CD4-positive, alpha-beta T cell treated with Interferon alpha-2 for 1 hour (primary cell): ENCODE measurements around the gene CDHR2.

Experiments used
- DNase-seq, 2 donors: peaks; one replicate each; pipeline ENCODE4 v3.0.0-alpha.2; 2020 to 2022

CDHR2 gene

DNA sequence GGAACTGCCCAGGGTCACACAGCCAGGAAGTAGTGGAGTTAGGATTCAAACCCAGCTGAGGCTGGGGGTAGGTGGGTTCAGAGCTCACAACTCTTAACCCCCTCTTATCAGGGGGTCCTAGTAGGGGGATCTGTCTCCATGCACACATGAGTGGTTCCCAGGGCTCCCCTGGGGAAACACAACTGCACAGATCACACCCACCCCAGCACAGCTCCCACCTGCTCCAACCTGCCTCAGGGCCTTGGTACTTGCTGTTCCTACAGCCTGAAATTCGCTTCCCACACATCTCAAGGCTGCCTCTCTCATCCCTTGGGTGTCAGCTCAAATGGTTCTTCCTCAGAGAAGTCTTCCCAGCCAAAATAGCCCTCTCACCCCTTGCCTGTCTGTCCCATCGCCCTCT is 76.4 kb downstream of the CDHR2 start:
- DNase-seq = no peak

DNA sequence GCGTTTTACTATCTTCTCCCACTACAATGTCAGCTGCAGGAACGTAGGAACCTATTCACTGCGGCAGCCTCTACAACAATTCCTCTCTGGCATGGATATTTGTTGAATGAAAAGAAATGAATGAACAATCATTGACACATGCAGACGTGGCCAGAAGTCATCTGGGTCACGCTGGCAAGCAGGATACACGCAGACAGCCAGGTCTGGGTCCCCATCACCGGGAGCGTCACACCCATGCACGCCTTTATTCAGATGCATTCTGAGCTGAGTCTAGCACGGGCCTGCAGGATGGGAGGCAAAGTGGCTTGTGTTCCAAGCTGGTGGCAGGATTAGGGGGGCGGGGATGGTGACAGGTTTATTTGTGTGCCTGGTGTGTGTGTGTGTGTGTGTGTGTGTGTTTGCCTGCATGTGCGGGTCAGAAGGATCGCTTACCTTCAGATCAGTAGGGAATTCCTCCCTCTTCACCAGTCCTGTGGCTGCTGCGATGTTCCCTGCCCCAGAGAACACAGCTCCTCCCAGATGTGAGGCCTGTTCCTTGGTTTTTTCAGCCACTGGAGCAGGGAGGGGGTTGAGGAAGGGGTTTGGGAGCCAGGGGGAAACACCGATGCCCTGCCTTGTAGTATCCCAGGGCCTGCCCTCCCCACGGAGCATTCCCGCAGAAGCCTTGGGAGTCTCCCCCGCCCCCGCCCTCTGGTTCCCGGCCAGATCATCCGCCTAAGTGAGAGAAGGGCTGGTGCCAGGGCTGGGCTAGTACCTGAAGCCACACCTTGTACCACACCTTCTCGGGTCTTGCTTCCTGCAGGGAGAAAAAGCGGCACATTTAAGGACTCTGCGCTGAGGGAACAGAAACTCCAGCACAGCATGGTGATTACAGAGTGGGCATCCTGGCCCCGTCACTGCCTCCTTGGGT is 77.1 kb downstream of the CDHR2 start:
- no peak for DNase-seq

DNA sequence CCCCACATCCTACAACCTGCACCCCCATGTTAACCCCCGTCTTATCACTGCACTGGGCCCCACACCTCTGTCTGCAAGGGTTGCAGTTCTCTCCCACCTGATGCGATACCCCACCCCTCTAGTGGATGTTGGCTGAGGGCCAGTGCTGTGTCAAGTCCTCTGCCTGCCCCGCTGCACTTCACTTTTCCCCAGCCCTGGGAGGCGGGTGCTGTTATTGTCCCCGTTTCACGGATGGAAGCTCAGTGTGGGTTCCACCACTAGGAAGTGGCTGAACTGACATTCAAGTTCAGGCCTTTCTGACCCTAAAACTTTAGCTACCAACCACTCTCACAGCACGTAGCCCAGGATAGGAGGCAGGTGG is 77.7 kb downstream of the CDHR2 start:
- no peak for DNase-seq

DNA sequence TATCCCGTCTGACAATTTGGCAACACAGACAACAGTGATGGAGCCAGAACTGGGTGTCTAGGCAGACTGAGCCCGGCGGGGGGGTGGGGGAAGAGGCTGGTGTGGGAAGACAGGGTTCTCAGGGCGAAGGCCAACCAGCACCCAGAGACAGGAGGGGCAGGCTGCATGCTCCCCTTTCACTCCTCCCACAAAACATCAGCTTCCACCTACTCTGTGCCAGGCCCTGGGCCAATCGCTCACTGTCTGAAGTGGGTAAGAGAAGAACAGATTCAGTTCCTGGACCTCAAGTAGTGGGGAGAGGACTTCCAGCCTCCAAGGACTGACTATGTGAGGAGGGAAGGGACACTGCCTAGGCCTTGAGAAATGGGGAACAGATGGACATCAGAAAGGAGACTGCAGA is 78.4 kb downstream of the CDHR2 start:
- DNase-seq = no peak

DNA sequence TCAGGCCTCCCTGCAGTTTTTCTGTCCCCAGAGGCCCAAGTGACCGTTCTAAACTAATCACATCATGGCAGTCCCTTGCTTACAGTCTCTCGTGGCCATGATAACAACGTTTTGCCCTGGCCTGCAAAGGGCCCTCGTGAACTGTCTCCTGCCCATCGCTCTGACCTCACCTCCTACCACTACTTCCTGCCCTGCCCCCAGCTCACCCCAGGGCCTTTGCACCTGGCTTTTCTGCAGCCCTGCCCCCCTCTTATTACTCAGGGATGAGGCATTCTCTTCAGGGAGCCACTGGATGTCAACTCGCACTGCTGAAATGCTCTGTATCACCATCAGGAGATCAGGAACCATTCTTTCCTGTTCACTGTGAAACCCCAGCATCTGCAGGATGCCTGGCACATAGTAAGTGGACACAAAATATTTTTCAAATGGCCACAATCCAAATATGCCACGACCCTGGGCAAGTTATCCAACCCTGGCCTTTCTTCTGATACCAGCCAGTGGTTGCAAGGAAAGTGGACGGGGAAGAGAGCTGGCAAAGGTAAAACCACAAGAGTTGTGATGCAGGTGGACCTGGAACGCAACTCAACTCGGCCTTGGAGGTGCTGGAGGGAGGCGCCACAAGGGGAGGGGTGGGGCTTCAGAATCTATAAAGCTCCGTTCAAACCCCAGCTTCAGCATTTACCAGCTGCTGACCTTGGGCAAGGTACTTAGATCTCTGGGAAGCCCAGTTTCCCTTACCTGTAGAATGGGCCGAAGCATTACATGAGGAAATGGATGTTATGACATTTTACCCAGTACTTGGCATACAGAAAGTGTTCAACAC is 79.5 kb downstream of the CDHR2 start:
- no peak for DNase-seq

DNA sequence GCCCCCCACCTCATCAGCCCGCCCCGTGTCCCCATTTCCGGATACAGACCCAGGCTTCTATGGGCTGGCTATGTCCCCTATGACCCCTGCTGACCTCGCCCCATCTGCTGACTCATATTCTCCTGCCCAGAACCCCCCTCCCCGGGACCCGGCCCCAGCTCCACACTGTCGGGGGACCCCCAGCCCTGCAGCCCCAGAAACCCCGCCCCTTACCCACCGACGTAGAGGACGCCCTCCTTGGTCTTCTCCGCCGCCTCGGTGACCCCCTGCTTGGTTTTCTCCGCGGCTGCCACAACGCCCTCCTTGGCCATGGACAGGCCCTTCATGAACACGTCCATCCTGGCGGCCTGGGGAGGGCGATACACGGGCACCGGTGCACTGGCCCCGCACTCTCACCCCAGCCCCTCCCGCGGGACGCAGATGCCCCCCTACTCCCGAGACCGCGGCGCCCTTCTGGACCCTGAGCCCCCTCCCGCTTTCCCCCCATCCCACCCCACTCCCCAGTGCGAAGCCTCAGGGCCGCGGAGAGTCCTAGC is 80.2 kb downstream of the CDHR2 start:
- no peak for DNase-seq

DNA sequence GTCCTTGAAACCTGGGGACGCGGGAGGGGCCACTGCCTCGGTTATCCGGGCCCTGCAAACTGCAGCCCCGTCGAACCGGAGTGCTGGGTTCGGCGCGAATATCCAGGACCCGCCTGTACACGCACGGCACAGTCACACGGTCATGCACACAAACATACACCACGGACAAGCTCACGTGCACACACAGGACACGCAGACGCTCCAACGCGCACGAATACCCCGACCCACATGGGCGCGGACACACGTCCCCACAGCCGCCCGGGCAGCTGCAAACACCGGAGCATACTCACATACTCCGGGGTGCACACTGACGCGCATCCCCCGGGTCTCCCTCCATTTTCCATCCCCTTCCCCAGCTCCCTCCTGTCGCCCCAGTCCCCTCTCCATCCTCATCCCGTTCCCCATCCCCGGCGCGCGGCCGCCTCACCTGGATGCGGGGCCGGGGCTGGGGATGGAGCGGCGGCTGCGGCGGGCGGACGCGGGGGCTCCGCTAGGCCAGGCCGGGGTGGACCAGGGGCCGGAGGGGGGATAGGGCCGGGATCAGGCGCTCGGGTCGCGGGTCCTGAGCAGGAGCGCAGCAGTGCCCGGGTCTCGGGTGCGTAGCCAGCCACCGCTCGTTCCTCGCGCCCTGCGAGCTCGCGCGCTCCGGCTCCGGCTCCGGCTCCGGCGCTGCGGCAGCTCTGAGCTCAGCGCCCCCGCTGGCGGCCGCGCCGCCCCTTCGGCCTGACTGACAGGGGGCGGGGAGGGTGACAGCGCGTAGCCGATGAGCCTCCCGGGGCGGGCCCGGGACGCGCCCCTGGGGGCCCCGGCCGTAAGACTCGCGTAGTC is 80.9 kb downstream of the CDHR2 start, which contains the start of the genes EIF4E1B and SNCB:
TSS of gene EIF4E1B (plus strand) at position 823 of the 828 bp plus-strand sequence. CDS start 12,113 bp downstream, outside the sequence.
TSS of gene SNCB (minus strand) at position 682 of the 828 bp plus-strand sequence. CDS start 880 bp downstream, outside the sequence.
- peak; percentile 27 to 39 for DNase-seq

DNA sequence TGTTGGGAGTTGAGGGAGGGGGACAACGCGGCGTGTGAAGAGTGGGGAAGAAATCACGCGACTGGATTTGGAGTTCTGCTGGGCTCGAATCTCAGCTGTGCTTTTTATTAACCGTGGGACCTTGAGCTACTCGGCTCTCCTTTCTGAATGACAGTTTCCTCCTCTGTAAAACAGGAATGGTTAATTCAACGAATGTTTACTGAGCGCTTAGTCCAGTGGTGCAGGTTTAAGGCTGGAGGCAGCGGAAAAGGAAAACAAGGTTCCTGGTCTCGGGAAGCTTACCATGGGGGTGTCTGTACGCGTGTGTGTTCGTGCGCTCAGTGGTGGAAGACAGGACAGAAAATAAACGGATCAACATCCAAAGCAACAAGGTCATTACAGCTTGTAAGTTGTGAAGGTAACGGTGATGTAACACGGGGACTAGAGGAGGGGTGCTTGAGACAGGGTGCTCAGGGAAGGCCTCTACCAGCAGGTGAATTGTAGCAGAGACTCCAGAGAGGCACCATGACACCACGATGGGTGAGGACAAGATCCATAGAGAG is 81.6 kb downstream of the CDHR2 start:
- DNase-seq = no peak

DNA sequence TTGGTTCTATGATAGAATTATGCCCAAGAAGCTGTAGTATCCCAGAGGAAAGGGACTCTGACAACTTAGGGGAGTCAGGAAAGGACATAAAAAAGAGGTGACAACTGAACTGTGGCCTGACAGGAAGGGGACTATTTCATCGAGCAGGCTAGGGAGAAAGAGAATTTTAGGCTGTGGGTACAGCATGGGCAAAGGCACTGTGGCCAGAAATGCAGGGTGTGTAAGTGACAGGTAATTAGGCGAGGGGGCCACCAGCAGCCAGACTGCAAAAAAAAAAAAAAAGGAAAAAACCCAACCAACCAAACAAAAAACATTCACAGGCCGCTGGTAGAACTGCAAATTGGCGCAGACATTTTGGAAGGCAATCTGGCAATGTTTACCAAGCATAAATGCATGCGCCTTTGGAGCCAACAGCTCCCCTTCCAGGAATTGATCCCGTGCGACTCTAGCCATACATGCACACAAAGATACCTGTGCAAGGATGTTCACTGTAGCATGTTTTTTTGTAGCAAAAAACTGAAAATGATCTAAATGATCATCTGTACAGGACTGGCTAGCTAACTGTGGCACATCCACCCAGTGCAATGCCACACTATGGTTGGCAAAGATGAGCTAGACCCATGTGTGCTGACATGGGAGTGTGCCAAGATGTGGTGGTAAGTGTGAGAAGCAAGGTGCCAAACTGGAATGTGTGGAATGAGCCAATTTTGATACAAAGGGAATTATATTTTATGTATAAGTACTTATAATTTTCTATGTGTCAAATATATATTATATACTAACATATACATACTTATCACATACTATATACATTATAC is 82.5 kb downstream of the CDHR2 start:
- no peak for DNase-seq

DNA sequence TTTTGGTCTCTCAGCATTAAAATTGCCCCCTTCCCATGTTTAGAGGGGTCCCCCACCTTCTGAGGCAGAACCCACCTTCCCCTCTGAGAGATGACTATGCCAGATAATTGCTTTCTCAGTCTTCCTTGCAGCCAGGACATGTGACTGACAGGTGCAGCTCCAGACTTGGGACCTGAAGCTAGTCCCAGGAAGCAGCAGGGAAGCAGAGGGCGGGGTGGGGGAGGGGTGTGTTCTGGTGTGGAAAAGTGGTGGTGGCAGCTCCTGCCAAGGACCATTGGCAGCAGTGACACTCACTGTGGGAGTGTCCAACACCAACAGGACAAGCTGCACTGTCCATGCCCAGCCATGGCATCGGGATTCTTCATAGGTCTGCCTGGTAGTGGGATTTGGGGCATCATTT is 83.6 kb downstream of the CDHR2 start:
- DNase-seq = no peak

DNA sequence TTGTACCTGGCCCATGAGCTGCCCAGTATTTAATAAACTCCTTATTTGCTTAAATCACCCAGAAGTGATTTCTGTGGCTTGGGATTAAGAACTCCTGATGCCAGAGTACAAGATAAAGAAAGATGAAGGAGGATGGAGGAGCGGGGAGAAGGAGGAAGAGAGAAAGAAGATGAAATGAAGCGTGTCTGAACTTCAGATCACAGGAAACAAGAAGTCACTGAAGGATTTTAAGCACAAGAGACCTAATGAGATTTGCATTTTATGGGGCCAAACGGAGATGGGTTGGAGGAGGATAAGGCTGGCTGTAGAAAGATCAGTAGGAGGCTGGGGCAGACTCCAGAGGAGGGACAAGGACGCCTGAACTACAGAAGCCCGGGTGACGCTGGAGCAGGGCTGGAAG is 84.5 kb downstream of the CDHR2 start:
- DNase-seq = no peak

DNA sequence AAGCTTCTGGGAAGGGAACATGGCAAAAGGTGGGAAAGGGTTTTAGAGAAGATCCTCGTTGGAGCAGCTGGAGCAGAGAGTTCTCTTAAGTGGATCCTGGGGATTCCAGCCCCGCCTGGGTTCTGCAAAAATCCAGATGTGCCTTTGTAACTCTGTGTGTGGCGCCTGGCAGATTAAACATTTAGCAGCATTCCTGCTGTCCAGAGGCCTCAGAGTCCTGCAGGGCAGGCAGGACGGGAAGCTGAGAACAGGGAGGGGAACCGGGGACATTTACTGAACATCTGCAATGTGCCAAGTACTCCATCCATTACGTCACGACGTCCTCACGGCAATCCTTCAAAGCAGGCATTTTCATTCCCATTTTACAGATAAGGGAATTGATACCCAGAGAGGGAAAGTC is 87.3 kb downstream of the CDHR2 start:
- DNase-seq = no peak

DNA sequence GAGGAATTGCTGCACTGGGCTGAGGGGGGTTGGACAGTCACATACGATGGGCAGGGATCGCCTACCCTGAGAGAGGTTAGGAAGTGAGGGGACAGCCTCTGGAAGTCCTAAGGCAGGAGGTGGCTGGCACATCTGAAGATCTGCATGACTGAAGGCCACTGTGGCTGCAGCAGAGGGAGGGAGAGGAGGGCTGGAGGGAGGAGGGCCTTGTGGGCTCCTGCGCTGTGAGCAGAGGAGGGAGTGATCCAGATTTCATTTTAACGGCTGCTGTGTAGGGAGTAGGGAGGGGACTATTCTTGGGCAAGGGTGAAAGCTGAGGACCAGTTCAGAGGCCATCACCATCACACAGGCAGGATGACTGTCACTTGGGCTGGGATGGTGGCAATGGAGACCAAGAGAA is 88.4 kb downstream of the CDHR2 start:
- DNase-seq = no peak

DNA sequence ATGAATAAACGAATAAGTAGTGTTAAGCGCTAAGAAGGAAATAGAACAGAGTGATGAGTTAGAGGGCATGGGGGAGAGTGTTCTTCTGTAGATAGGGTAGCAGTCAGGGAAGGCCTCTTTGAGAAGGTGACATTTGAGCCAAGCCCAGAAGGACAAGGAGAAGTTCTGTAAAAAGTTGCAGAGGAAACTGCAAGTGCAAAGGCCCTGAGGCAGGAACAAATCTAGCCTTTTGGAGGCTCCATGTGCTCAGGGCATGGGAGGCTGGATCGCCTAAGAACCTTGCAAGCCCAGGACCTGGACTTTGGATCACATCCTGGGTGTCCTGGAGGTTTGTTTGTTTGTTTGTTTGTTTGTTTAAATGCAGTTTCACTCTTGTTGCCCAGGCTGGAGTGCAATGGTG is 89.3 kb downstream of the CDHR2 start:
- no peak for DNase-seq

DNA sequence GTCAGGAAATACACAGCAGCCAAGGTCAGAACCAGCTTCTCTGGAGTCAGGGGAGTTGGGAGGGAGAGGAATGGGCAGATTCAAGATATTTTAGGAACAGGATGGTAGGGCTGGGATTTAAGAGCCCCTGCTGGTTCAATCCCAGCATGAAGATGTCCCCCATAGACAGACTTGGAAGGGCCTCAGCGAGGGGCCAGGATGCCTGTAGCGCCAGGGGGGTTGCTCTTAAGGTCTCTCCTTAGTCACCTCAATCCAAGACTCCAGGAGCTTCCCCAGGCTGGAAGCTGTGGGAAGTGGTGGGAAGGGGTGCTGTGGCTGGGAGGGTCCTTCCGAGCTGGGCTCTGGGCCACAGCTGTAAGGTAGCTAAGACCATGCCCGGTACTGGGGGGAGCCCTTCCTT is 90.1 kb downstream of the CDHR2 start:
- DNase-seq = no peak

DNA sequence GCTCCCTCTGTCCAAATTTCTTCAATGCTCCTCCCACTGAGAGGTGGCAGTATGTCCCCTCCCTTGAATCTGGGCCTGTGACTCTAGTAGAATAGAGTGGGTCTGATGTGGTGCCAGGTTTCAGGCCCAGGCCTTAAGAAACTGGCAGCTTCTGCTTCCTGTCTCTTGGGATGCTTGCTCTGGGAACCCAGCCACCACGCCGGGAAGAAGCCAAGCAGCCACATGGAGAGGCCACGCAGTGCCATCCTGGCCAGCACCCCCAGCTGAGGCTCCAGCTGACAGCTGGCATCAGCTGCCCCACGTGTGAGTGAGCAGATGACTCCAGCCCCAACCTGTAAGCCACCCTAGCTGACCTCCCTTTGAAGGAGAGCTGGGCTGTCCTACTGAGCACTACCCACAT is 90.8 kb downstream of the CDHR2 start:
- no peak for DNase-seq

DNA sequence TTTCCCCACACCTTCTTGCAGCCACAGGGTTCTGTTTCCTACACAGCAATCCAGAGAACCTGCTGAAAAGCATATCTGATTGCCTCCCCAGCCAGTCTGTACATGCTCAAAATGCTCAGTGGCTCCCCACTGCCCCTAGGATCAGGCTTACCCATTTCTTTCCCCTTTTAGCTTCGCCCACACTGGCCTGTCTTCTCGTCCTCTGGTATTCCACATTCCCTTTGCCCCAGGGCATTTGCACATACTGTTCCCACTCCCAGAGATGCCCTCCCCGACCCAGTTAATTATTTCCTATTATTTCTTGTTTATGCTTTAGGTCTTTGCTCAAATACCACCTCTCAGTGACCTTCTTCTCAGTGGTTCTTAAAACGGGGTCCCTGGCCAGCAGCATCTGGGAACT is 91.5 kb downstream of the CDHR2 start:
- DNase-seq = no peak

DNA sequence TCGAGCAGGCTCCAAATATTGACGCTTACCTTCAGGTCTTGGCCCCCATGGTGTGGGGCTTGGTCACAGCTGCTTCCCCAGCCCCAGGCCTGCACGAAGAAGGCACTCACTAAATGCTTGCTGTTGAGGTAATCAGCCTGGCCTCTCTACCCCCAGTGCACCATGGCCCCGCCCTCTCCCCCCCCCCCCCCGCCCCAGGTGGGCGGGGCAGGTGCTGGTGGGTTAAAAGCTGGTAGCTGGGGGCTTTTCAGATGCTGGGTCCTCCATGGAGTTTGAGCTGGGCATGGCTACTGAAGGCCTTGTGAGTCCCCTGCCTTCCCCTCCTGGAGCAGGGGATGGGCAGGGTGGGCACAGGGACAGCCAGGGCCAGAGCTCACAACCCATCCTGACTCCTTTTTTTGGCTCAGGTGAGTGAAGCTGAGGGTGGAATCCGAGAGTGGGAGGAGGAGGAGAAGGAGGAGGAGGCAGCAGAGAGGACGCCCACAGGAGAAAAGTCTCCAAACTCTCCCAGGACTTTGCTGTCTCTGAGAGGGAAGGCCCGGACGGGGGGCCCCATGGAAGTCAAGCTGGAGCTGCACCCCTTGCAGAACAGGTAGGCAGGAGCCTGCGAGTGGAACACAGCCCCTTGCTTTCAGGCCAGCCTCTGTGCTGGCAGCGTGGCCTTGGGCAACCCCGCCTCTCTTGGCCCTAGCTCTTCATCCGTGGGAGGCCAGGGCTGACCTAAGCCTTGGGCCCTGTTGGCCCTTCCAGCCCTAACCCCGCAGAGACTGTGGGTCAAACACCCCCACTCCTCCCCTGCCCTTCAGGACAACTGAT is 93.7 kb downstream of the CDHR2 start:
- no peak for DNase-seq

DNA sequence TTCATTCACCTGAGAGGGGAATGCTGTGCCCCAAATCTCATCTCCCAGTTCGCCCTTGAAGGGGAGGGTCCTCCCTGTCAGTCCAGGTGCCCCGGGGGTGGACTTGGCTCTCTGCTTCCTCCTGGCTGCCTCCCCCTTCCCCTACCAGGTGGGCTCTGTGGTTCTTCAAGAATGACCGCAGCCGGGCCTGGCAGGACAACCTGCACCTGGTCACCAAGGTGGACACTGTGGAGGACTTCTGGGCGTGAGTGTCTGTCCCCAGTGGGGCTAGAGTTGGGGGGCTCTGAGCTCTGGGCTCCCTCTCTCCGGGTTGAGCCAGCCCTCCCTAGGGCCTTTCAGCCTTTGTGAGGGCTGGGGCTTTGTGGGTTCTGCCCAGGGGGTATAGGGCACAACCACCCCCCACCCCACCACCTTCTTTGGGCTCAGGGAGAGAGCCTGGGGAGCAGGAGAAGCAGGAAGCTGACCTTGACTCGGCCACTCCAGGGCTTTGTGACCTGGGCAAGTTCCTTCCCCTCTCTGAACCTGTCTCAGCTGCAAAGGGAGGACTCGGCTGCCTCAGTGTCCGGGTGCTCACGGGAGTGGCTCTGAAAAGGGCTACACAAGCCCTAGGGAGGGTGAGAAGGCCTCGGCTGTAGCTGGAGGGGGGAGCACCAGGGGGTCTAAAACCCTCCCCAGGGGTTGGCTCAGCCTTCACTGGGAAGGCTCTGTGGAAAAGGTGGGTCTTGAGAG is 94.5 kb downstream of the CDHR2 start:
- no peak for DNase-seq

DNA sequence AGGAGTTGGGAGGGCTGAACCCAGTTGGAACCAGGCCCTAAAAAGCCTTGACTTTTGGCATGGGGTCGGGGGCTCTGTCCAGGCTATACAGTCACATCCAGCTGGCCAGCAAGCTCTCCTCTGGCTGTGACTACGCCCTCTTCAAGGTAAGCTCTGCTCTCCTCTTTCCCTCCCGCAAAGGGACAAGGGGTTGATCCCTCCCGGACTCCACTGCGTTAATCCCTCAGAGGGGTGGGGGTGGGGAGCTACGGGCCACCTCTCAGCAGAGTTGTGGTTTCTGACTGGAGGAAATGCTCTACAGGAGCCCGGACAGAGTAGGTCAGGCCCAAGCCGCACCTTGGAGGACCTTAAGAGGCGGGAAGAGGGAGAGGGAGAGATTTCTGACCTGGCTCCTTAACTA is 95.2 kb downstream of the CDHR2 start:
- DNase-seq = no peak
